Measurements from ENCODE around the gene ZNF618.

Gene ZNF618

GRCh38 chr9:114025196-114025753 is 149.2 kb downstream of the ZNF618 start:
- DNase-seq (ENCODE audit: low spot score), result no peak

GRCh38 chr9:114025760-114026159 is 149.7 kb downstream of the ZNF618 start:
- no peak for DNase-seq (ENCODE audit: low spot score)

GRCh38 chr9:114026335-114026734 is 150.2 kb downstream of the ZNF618 start:
- no peak for DNase-seq (ENCODE audit: low spot score)

GRCh38 chr9:114027159-114027862 is 151.2 kb downstream of the ZNF618 start:
- no peak for DNase-seq (ENCODE audit: low spot score)

GRCh38 chr9:114027863-114028465 is 151.9 kb downstream of the ZNF618 start:
- no peak for DNase-seq (ENCODE audit: low spot score)

- DNase-seq (ENCODE audit: low spot score), result no peak
Observed at GRCh38 chr9:114028646-114029045, 152.5 kb downstream of the ZNF618 start.

GRCh38 chr9:114029311-114030170 is 153.4 kb downstream of the ZNF618 start:
- DNase-seq (ENCODE audit: low spot score), result no peak

- no peak for DNase-seq (ENCODE audit: low spot score)
Observed at GRCh38 chr9:114030364-114030763, 154.3 kb downstream of the ZNF618 start.

- no peak for DNase-seq (ENCODE audit: low spot score)
Observed at GRCh38 chr9:114031037-114031630, 155.0 kb downstream of the ZNF618 start.

GRCh38 chr9:114031948-114032840 is 156.1 kb downstream of the ZNF618 start:
- DNase-seq (ENCODE audit: low spot score), result no peak

- no peak for DNase-seq (ENCODE audit: low spot score)
Observed at GRCh38 chr9:114033397-114034103, 157.4 kb downstream of the ZNF618 start.

- DNase-seq (ENCODE audit: low spot score), result no peak
Observed at GRCh38 chr9:114034196-114034595, 158.1 kb downstream of the ZNF618 start.

- no peak for DNase-seq (ENCODE audit: low spot score)
Observed at GRCh38 chr9:114034661-114035062, 158.6 kb downstream of the ZNF618 start.

- no peak for DNase-seq (ENCODE audit: low spot score)
Observed at GRCh38 chr9:114035221-114035844, 159.2 kb downstream of the ZNF618 start.

- no peak for DNase-seq (ENCODE audit: low spot score)
Observed at GRCh38 chr9:114035845-114036801, 160.0 kb downstream of the ZNF618 start.

GRCh38 chr9:114037249-114037648 is 161.1 kb downstream of the ZNF618 start:
- no peak for DNase-seq (ENCODE audit: low spot score)

GRCh38 chr9:114037961-114038723 is 162.0 kb downstream of the ZNF618 start:
- DNase-seq (ENCODE audit: low spot score), result no peak

GRCh38 chr9:114038724-114039313 is 162.7 kb downstream of the ZNF618 start:
- DNase-seq (ENCODE audit: low spot score), result no peak

Measured in SW480 (cell line).